Uterus (tissue), 2 donors: ENCODE results near the gene PCDHGA4.

Source experiments
- CTCF ChIP-seq, 4 experiments: fragments of 200-600 bp in 2 of 4; fragments of 450-650 bp in 2 of 4; sonication (generic) in 2 of 4; IDR thresholded peaks; one replicate each; pipeline ENCODE4 v1.5.1; 2016 to 2019; ENCODE audit warnings: antibody characterized with exemption in 4 of 4, mild to moderate bottlenecking in 2 of 4, moderate library complexity in 1 of 4
- POLR2A ChIP-seq, 2 donors: fragments of 450-650 bp; IDR thresholded peaks; one replicate each; pipeline ENCODE4 v1.6.1; 2016; ENCODE audit warnings: antibody characterized with exemption in 2 of 2, mild to moderate bottlenecking in 1 of 2, moderate library complexity in 1 of 2

GRCh38 chr5:141306630-141307029 lies 48.2 kb upstream of the PCDHGA4 start:
- no peak for TF ChIP-seq CTCF (IDR thresholded peaks at IDR 0.05)
- TF ChIP-seq POLR2A (IDR thresholded peaks at IDR 0.05): no peak
